ENCODE data around the gene ACAA1.
A peak's percentile ranks its signal among the peaks of the same experiment; 100 is the strongest.

ACAA1 gene

GRCh38 chr3:38150780-38151528 lies 14.0 kb upstream of the ACAA1 start:
- DNase-seq (ENCODE audit: low read depth in 1 of 2, low spot score in 1 of 2) = peak in 1 of 2 experiments; percentile 42
- in situ Hi-C loops (cut with HindIII; ENCODE audit: low pct_unique_long_range_greater_than_20kb, low sequenced_read_pairs) = no loop called here
- TF ChIP-seq JUND (IDR thresholded peaks at IDR 0.05; ENCODE audit: low read depth) = no peak

- in situ Hi-C loops (cut with HindIII; ENCODE audit: low pct_unique_long_range_greater_than_20kb, low sequenced_read_pairs) = no loop called here
- DNase-seq (ENCODE audit: low read depth in 1 of 2, low spot score in 1 of 2) = no peak
- TF ChIP-seq JUND (IDR thresholded peaks at IDR 0.05; ENCODE audit: low read depth) = no peak
Observed at GRCh38 chr3:38149708-38150107, 12.8 kb upstream of the ACAA1 start.

- no peak for DNase-seq (ENCODE audit: low read depth in 1 of 2, low spot score in 1 of 2)
- no peak for TF ChIP-seq JUND (IDR thresholded peaks at IDR 0.05; ENCODE audit: low read depth)
- in situ Hi-C loops (cut with HindIII; ENCODE audit: low pct_unique_long_range_greater_than_20kb, low sequenced_read_pairs) = no loop called here
Observed at GRCh38 chr3:38148311-38148882, 11.5 kb upstream of the ACAA1 start.

- in situ Hi-C loops (cut with HindIII; ENCODE audit: low pct_unique_long_range_greater_than_20kb, low sequenced_read_pairs) = no loop called here
Observed at GRCh38 chr3:38147421-38147820, 10.5 kb upstream of the ACAA1 start.

GRCh38 chr3:38146504-38146903 lies 9.6 kb upstream of the ACAA1 start:
- no peak for TF ChIP-seq JUND (IDR thresholded peaks at IDR 0.05; ENCODE audit: low read depth)
- no peak for DNase-seq (ENCODE audit: low read depth in 1 of 2, low spot score in 1 of 2)
- in situ Hi-C loops (cut with HindIII; ENCODE audit: low pct_unique_long_range_greater_than_20kb, low sequenced_read_pairs) = no loop called here

More at GRCh38 chr3:38147421-38147820, 10.5 kb upstream of the ACAA1 start:
- TF ChIP-seq JUND (IDR thresholded peaks at IDR 0.05; ENCODE audit: low read depth) = no peak
- DNase-seq (ENCODE audit: low read depth in 1 of 2, low spot score in 1 of 2) = no peak

GRCh38 chr3:38143511-38143910 lies 6.6 kb upstream of the ACAA1 start:
- no peak for TF ChIP-seq JUND (IDR thresholded peaks at IDR 0.05; ENCODE audit: low read depth)
- DNase-seq (ENCODE audit: low read depth in 1 of 2, low spot score in 1 of 2) = no peak
- in situ Hi-C loops (cut with HindIII; ENCODE audit: low pct_unique_long_range_greater_than_20kb, low sequenced_read_pairs) = no loop called here

GRCh38 chr3:38142959-38143358 lies 6.0 kb upstream of the ACAA1 start:
- in situ Hi-C loops (cut with HindIII; ENCODE audit: low pct_unique_long_range_greater_than_20kb, low sequenced_read_pairs) = no loop called here
- no peak for TF ChIP-seq JUND (IDR thresholded peaks at IDR 0.05; ENCODE audit: low read depth)
- DNase-seq (ENCODE audit: low read depth in 1 of 2, low spot score in 1 of 2) = no peak

GRCh38 chr3:38141952-38142273 lies 5.0 kb upstream of the ACAA1 start:
- no peak for TF ChIP-seq JUND (IDR thresholded peaks at IDR 0.05; ENCODE audit: low read depth)
- peak in 1 of 2 experiments; percentile 26 for DNase-seq (ENCODE audit: low read depth in 1 of 2, low spot score in 1 of 2)
- in situ Hi-C loops (cut with HindIII; ENCODE audit: low pct_unique_long_range_greater_than_20kb, low sequenced_read_pairs) = no loop called here

GRCh38 chr3:38141173-38141951 lies 4.4 kb upstream of the ACAA1 start:
- DNase-seq (ENCODE audit: low read depth in 1 of 2, low spot score in 1 of 2) = no peak
- TF ChIP-seq JUND (IDR thresholded peaks at IDR 0.05; ENCODE audit: low read depth) = no peak
- in situ Hi-C loops (cut with HindIII; ENCODE audit: low pct_unique_long_range_greater_than_20kb, low sequenced_read_pairs) = no loop called here

- TF ChIP-seq JUND (IDR thresholded peaks at IDR 0.05; ENCODE audit: low read depth) = no peak
- in situ Hi-C loops (cut with HindIII; ENCODE audit: low pct_unique_long_range_greater_than_20kb, low sequenced_read_pairs) = no loop called here
- peak in 1 of 2 experiments; percentile 50 for DNase-seq (ENCODE audit: low read depth in 1 of 2, low spot score in 1 of 2)
Observed at GRCh38 chr3:38140326-38141172, 3.6 kb upstream of the ACAA1 start.

GRCh38 chr3:38139652-38140051 lies 2.7 kb upstream of the ACAA1 start:
- in situ Hi-C loops (cut with HindIII; ENCODE audit: low pct_unique_long_range_greater_than_20kb, low sequenced_read_pairs) = no loop called here
- DNase-seq (ENCODE audit: low read depth in 1 of 2, low spot score in 1 of 2) = no peak
- no peak for TF ChIP-seq JUND (IDR thresholded peaks at IDR 0.05; ENCODE audit: low read depth)

- in situ Hi-C loops (cut with HindIII; ENCODE audit: low pct_unique_long_range_greater_than_20kb, low sequenced_read_pairs) = no loop called here
- no peak for TF ChIP-seq JUND (IDR thresholded peaks at IDR 0.05; ENCODE audit: low read depth)
- DNase-seq (ENCODE audit: low read depth in 1 of 2, low spot score in 1 of 2) = no peak
Observed at GRCh38 chr3:38139191-38139590, 2.3 kb upstream of the ACAA1 start.

Data from T47D (cell line).